BLaER1 (cell line): Measurements from ENCODE around the gene SAPCD2.
"Not testable (repeated sequence)": the region's sequence is repeated elsewhere in the genome, so short reads cannot be mapped to it uniquely, and the experiment has no call there.

Experiments
- H3K27ac ChIP-seq: shearing (Covaris generic); formaldehyde crosslinking; 2 replicates; pipeline ENCODE4 v1.8.1; 2022
- H3K27me3 ChIP-seq: shearing (Covaris generic); formaldehyde crosslinking; 2 replicates; pipeline ENCODE4 v1.8.1; 2022
- H3K36me3 ChIP-seq: shearing (Covaris generic); formaldehyde crosslinking; 2 replicates; pipeline ENCODE4 v1.8.1; 2022
- H3K4me1 ChIP-seq: shearing (Covaris generic); formaldehyde crosslinking; 2 replicates; pipeline ENCODE4 v1.8.1; 2022
- H3K4me2 ChIP-seq: shearing (Covaris generic); formaldehyde crosslinking; 2 replicates; pipeline ENCODE4 v1.8.1; 2022
- H3K4me3 ChIP-seq: shearing (Covaris generic); formaldehyde crosslinking; 2 replicates; pipeline ENCODE4 v1.8.1; 2022
- H3K9ac ChIP-seq: shearing (Covaris generic); formaldehyde crosslinking; 2 replicates; pipeline ENCODE4 v1.8.1; 2022
- H3K9me3 ChIP-seq: shearing (Covaris generic); formaldehyde crosslinking; 2 replicates; pipeline ENCODE4 v1.8.1; 2022
- H4K20me1 ChIP-seq: shearing (Covaris generic); formaldehyde crosslinking; 2 replicates; pipeline ENCODE4 v1.8.1; 2022
- Cebpa-rat ChIP-seq: shearing (Covaris generic); IDR thresholded peaks from 2 replicates; pipeline ENCODE4 v1.8.1; 2022

Gene SAPCD2, protein sequence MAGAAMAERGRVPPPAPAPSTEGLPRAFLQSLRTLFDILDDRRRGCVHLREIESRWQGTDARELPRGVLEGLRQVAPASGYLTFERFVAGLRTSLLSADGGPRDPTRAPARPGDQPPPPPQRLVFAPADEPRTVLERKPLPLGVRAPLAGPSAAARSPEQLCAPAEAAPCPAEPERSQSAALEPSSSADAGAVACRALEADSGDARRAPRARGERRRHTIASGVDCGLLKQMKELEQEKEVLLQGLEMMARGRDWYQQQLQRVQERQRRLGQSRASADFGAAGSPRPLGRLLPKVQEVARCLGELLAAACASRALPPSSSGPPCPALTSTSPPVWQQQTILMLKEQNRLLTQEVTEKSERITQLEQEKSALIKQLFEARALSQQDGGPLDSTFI

GRCh38 chr9:137070201-137070905 lies at the start of gene SAPCD2:
TSS of gene SAPCD2 (minus strand) at chr9:137070557. CDS start at chr9:137070460, 97 bp downstream.
- Histone ChIP-seq H3K27ac (peak within 1 kb of the TSS; percentile 86), H4K20me1 (peaks cover 48% of the 10 kb centered on the region), H3K27me3 (no peaks in the 10 kb centered on the region), H3K4me3 (peak within 1 kb of the TSS; percentile 82), H3K4me2 (peak within 1 kb of the TSS; percentile 100), H3K9ac (peak within 1 kb of the TSS; percentile 79), H3K4me1 (peaks cover 62% of the 10 kb centered on the region), H3K36me3 (peaks cover 18% of the 10 kb centered on the region), H3K9me3 (no peaks in the 10 kb centered on the region)
- no peak for TF ChIP-seq Cebpa-rat

- not testable (repeated sequence) for H3K4me3 ChIP-seq, H3K27me3 ChIP-seq, H3K36me3 ChIP-seq, H4K20me1 ChIP-seq, H3K9me3 ChIP-seq
- Histone ChIP-seq H3K4me1 (peaks cover 86% of the 10 kb centered on the region), H3K4me2 (peak overlapping the region; percentile 100), H3K9ac (0 out of 2 replicates have a peak overlapping the region, but pooled peaks have one; percentile 85), H3K27ac (peak overlapping the region; percentile 88)
- TF ChIP-seq Cebpa-rat = peak; percentile 89; the same call in 1 of the 2 replicates
Measured at GRCh38 chr9:137118092-137118603, 47.8 kb upstream of the SAPCD2 start.

- peaks cover 86% of the 10 kb centered on the region for H3K4me1 ChIP-seq
- no peaks in the 10 kb centered on the region for H3K27me3 ChIP-seq
- H3K27ac ChIP-seq = peak overlapping the region; percentile 88
- H4K20me1 ChIP-seq = peaks cover 12% of the 10 kb centered on the region
- H3K4me2 ChIP-seq = peak overlapping the region; percentile 100
- peak overlapping the region; percentile 85 for H3K9ac ChIP-seq
- no peaks in the 10 kb centered on the region for H3K9me3 ChIP-seq
- peaks cover 12% of the 10 kb centered on the region for H3K36me3 ChIP-seq
- H3K4me3 ChIP-seq = no peak overlapping the region
- no peak for TF ChIP-seq Cebpa-rat
Measured at GRCh38 chr9:137117269-137117731, 46.9 kb upstream of the SAPCD2 start.

DNA sequence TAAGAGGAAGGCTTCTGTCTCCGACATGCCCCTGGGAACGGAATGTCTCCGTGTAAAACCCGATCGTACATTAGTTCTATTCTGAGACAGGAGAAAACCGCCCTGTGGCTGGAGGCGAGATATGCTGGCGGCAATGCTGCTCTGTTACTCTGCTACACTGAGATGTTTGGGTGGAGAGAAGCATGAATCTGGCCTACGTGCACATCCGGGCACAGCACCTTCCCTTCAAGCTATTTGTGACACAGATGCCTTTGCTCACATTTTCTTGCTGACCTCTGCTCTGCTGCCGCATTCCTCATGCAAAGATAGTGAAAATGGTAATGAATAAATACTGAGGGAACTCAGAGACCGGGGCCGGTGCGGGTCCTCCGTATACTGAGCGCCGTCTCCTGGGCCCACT lies 46.4 kb upstream of the SAPCD2 start:
- Histone ChIP-seq H3K4me3 (no peak overlapping the region), H3K4me1 (peaks cover 81% of the 10 kb centered on the region), H3K27ac (peak overlapping the region; percentile 88)

GRCh38 chr9:137116027-137116507 lies 45.7 kb upstream of the SAPCD2 start:
- no peak for TF ChIP-seq Cebpa-rat
- Histone ChIP-seq H3K4me3 (peak overlapping the region; percentile 76; the same call in 1 of the 2 replicates), H3K4me1 (peaks cover 78% of the 10 kb centered on the region), H3K4me2 (peak overlapping the region; percentile 100), H3K36me3 (peaks cover 24% of the 10 kb centered on the region), H3K27ac (peak overlapping the region; percentile 88), H3K9me3 (no peaks in the 10 kb centered on the region), H4K20me1 (peaks cover 24% of the 10 kb centered on the region), H3K27me3 (no peaks in the 10 kb centered on the region), H3K9ac (peak overlapping the region; percentile 85)

More for the DNA sequence above, 46.4 kb upstream of the SAPCD2 start:
- peaks cover 17% of the 10 kb centered on the region for H3K36me3 ChIP-seq
- no peaks in the 10 kb centered on the region for H3K9me3 ChIP-seq
- H3K9ac ChIP-seq = peak overlapping the region; percentile 85
- H4K20me1 ChIP-seq = peaks cover 18% of the 10 kb centered on the region
- peak overlapping the region; percentile 100 for H3K4me2 ChIP-seq
- TF ChIP-seq Cebpa-rat = no peak
- no peaks in the 10 kb centered on the region for H3K27me3 ChIP-seq

DNA sequence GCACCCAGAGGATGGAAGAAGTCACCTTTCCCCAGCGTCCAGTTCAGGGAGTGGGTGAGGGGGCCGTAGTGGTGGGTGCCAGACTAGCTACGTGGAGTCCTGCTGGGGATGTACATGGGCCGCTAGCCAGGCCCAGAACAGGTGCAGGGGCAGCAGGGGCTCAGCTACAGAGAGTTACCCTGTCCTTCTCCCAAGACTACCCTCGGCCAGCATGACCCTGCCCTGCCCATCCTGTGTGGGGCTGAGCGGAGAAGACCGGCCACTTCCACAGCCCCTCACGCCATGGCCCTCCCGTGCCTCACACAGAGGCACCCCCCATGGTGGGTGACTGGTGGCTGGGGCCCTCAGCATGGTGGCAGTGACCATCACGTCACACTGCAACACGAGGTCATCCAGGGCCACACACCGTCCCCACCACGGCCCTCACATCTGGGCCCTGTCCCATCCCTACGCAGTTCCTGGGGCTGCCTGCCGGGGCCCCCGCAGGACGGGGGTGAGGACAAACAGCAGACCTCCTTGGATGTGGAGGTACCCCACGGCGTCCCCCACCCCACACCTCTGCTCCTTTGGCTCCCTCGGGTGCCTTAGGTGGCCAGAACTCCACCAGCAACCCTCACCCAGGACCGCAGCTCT lies 45.2 kb upstream of the SAPCD2 start:
- H3K27ac ChIP-seq = peak overlapping the region; percentile 88
- no peaks in the 10 kb centered on the region for H3K27me3 ChIP-seq
- no peak for TF ChIP-seq Cebpa-rat
- H3K9ac ChIP-seq = peak overlapping the region; percentile 85
- H3K9me3 ChIP-seq = no peaks in the 10 kb centered on the region
- peak overlapping the region; percentile 100 for H3K4me2 ChIP-seq
- H3K4me3 ChIP-seq = peak overlapping the region; percentile 76
- H4K20me1 ChIP-seq = peaks cover 30% of the 10 kb centered on the region
- peaks cover 72% of the 10 kb centered on the region for H3K4me1 ChIP-seq
- H3K36me3 ChIP-seq = peaks cover 30% of the 10 kb centered on the region

- TF ChIP-seq Cebpa-rat = no peak
- Histone ChIP-seq H3K4me1 (peaks cover 65% of the 10 kb centered on the region), H3K27me3 (no peaks in the 10 kb centered on the region), H4K20me1 (peaks cover 37% of the 10 kb centered on the region), H3K4me3 (peak within 1 kb of the TSS; percentile 76), H3K9ac (peak within 1 kb of the TSS; percentile 85), H3K36me3 (peaks cover 37% of the 10 kb centered on the region), H3K4me2 (peak within 1 kb of the TSS; percentile 100), H3K27ac (peak within 1 kb of the TSS; percentile 88), H3K9me3 (no peaks in the 10 kb centered on the region)
Measured at GRCh38 chr9:137114613-137115393, 44.4 kb upstream of the SAPCD2 start, which contains the start of gene DPP7. TSS of gene DPP7 (minus strand) at chr9:137114733. CDS start at chr9:137114713, 20 bp downstream.

GRCh38 chr9:137114220-137114612 lies 43.9 kb upstream of the SAPCD2 start:
- peak overlapping the region; percentile 85 for H3K9ac ChIP-seq
- no peak for TF ChIP-seq Cebpa-rat
- peak overlapping the region; percentile 88 for H3K27ac ChIP-seq
- H3K4me1 ChIP-seq = peaks cover 59% of the 10 kb centered on the region
- peak overlapping the region; percentile 76 for H3K4me3 ChIP-seq
- peaks cover 43% of the 10 kb centered on the region for H4K20me1 ChIP-seq
- H3K9me3 ChIP-seq = no peaks in the 10 kb centered on the region
- H3K4me2 ChIP-seq = peak overlapping the region; percentile 100
- H3K36me3 ChIP-seq = peaks cover 43% of the 10 kb centered on the region
- no peaks in the 10 kb centered on the region for H3K27me3 ChIP-seq
